ENCODE data around the gene ST7L. TPM values are rescaled to one million over a fixed set of nuclear protein-coding genes. Genes with fewer than 3 reads are reported as not detected.
"Not testable (repeated sequence)": the region's sequence is repeated elsewhere in the genome, so short reads cannot be mapped to it uniquely, and the experiment has no call there.

Gene ST7L
- total RNA-seq, 2 experiments from 2014 or later: 10.0 to 10.6 TPM

- POLR2A ChIA-PET: no interaction called here
- peaks cover 32% of the 10 kb centered on the region for H3K36me3 Mint-ChIP-seq (ENCODE audit: low read depth)
- peak overlapping the region; percentile 10 for H3K4me3 Mint-ChIP-seq
- no peaks in the 10 kb centered on the region for H3K27me3 Mint-ChIP-seq
- CTCF ChIA-PET: interaction anchor here (1.1 to 2.3 kb wide), 5 partner anchors 8 to 245 kb away, joined by 3 to 7 read pairs (median 3); a partner anchor contains a TSS
- DNase-seq: no peak
- peak; percentile 33 for ATAC-seq
- peaks cover 61% of the 10 kb centered on the region for H3K4me1 Mint-ChIP-seq
- peak overlapping the region; percentile 51 for H3K27ac Mint-ChIP-seq
- intact Hi-C loops (cut with DNase I, micrococcal nuclease): loop anchor here in 1 of 2 experiments (2.0 kb wide), 1 partner anchor 15 kb away; no protein-coding TSS in a partner anchor
- H3K9me3 Mint-ChIP-seq (ENCODE audit: low read depth): no peaks in the 10 kb centered on the region
Measured at GRCh38 chr1:112636056-112636455, 17.1 kb upstream of the ST7L start.

GRCh38 chr1:112634367-112634766 lies 15.4 kb upstream of the ST7L start:
- Mint-ChIP-seq H3K27me3 (no peaks in the 10 kb centered on the region), H3K36me3 (ENCODE audit: low read depth) (peaks cover 43% of the 10 kb centered on the region), H3K4me3 (no peak overlapping the region), H3K27ac (no peak overlapping the region), H3K4me1 (peaks cover 71% of the 10 kb centered on the region), H3K9me3 (ENCODE audit: low read depth) (no peaks in the 10 kb centered on the region)
- POLR2A ChIA-PET: no interaction called here
- CTCF ChIA-PET: interaction anchor here (1.0 kb wide), 1 partner anchor 13 kb away, joined by 4 read pairs; no protein-coding TSS in a partner anchor
- no peak for ATAC-seq
- DNase-seq: no peak
- intact Hi-C loops (cut with DNase I, micrococcal nuclease): no loop called here

- intact Hi-C loops (cut with DNase I, micrococcal nuclease): no loop called here
- ChIA-PET POLR2A (no interaction called here), CTCF (interaction anchor here (0.6 kb wide), 1 partner anchor 81 kb away, joined by 3 read pairs; the partner anchor contains the start of gene PPM1J)
- ATAC-seq (no peak), DNase-seq (no peak)
- Mint-ChIP-seq H3K4me1 (peaks cover 75% of the 10 kb centered on the region), H3K9me3 (ENCODE audit: low read depth) (no peaks in the 10 kb centered on the region), H3K27me3 (no peaks in the 10 kb centered on the region), H3K4me3 (no peak overlapping the region), H3K36me3 (ENCODE audit: low read depth) (peaks cover 48% of the 10 kb centered on the region), H3K27ac (no peak overlapping the region)
Measured at GRCh38 chr1:112633628-112634027, 14.7 kb upstream of the ST7L start.

GRCh38 chr1:112629256-112629655 lies 10.3 kb upstream of the ST7L start:
- H3K36me3 Mint-ChIP-seq (ENCODE audit: low read depth): peaks cover 76% of the 10 kb centered on the region
- ChIA-PET CTCF (interaction anchor here (0.6 to 1.1 kb wide), 2 partner anchors 10 to 17 kb away, joined by 3 to 4 read pairs; partner anchors contain the start of gene ST7L), POLR2A (no interaction called here)
- peak overlapping the region; percentile 55 for H3K27ac Mint-ChIP-seq
- peaks cover 84% of the 10 kb centered on the region for H3K4me1 Mint-ChIP-seq
- ATAC-seq: no peak
- H3K9me3 Mint-ChIP-seq (ENCODE audit: low read depth): no peaks in the 10 kb centered on the region
- intact Hi-C loops (cut with DNase I, micrococcal nuclease): loop anchor here in 1 of 2 experiments (10.0 kb wide), 1 partner anchor 1754 kb away; the partner anchor contains the start of gene CD53
- no peak for DNase-seq
- H3K4me3 Mint-ChIP-seq: no peak overlapping the region
- H3K27me3 Mint-ChIP-seq: no peaks in the 10 kb centered on the region

GRCh38 chr1:112628516-112628915 lies 9.6 kb upstream of the ST7L start:
- POLR2A ChIA-PET: no interaction called here
- Mint-ChIP-seq H3K4me3 (no peak overlapping the region), H3K36me3 (ENCODE audit: low read depth) (peaks cover 73% of the 10 kb centered on the region), H3K9me3 (ENCODE audit: low read depth) (no peaks in the 10 kb centered on the region), H3K27ac (peak overlapping the region; percentile 22), H3K4me1 (peaks cover 81% of the 10 kb centered on the region), H3K27me3 (no peaks in the 10 kb centered on the region)
- intact Hi-C loops (cut with DNase I, micrococcal nuclease): loop anchor here in 1 of 2 experiments (10.0 kb wide), 1 partner anchor 1754 kb away; the partner anchor contains the start of gene CD53
- ATAC-seq: no peak
- CTCF ChIA-PET: interaction anchor here (0.6 to 1.2 kb wide), 4 partner anchors 8 to 444 kb away, joined by 3 to 5 read pairs (median 4); partner anchors contain the start of gene LRIG2
- DNase-seq: no peak

- peak overlapping the region; percentile 12 for H3K27ac Mint-ChIP-seq
- ChIA-PET CTCF (no interaction called here), POLR2A (no interaction called here)
- ATAC-seq (no peak), DNase-seq (no peak)
- H3K9me3 Mint-ChIP-seq (ENCODE audit: low read depth): no peaks in the 10 kb centered on the region
- peaks cover 72% of the 10 kb centered on the region for H3K36me3 Mint-ChIP-seq (ENCODE audit: low read depth)
- no peaks in the 10 kb centered on the region for H3K27me3 Mint-ChIP-seq
- H3K4me3 Mint-ChIP-seq: no peak overlapping the region
- intact Hi-C loops (cut with DNase I, micrococcal nuclease): loop anchor here in 1 of 2 experiments (10.0 kb wide), 1 partner anchor 1752 kb away; the partner anchor contains the start of gene CD53
- peaks cover 81% of the 10 kb centered on the region for H3K4me1 Mint-ChIP-seq
Measured at GRCh38 chr1:112626887-112627286, 7.9 kb upstream of the ST7L start.

- H3K9me3 Mint-ChIP-seq (ENCODE audit: low read depth): no peaks in the 10 kb centered on the region
- no peak overlapping the region for H3K27ac Mint-ChIP-seq
- POLR2A ChIA-PET: no interaction called here
- CTCF ChIA-PET: no interaction called here
- peaks cover 77% of the 10 kb centered on the region for H3K4me1 Mint-ChIP-seq
- intact Hi-C loops (cut with DNase I, micrococcal nuclease): loop anchor here in 1 of 2 experiments (10.0 kb wide), 1 partner anchor 1751 kb away; the partner anchor contains the start of gene CD53
- H3K27me3 Mint-ChIP-seq: no peaks in the 10 kb centered on the region
- no peak for ATAC-seq
- no peak for DNase-seq
- H3K4me3 Mint-ChIP-seq: no peak overlapping the region
- peaks cover 71% of the 10 kb centered on the region for H3K36me3 Mint-ChIP-seq (ENCODE audit: low read depth)
Measured at GRCh38 chr1:112626193-112626592, 7.3 kb upstream of the ST7L start.

- ChIA-PET POLR2A (no interaction called here), CTCF (interaction anchor here (0.9 kb wide), 1 partner anchor 12 kb away, joined by 3 read pairs; no protein-coding TSS in a partner anchor)
- no peak for ATAC-seq
- Mint-ChIP-seq H3K9me3 (ENCODE audit: low read depth) (no peaks in the 10 kb centered on the region), H3K4me3 (no peak overlapping the region), H3K36me3 (ENCODE audit: low read depth) (peaks cover 70% of the 10 kb centered on the region), H3K27me3 (no peaks in the 10 kb centered on the region), H3K4me1 (peaks cover 75% of the 10 kb centered on the region), H3K27ac (peak overlapping the region; percentile 82)
- DNase-seq: no peak
- intact Hi-C loops (cut with DNase I, micrococcal nuclease): loop anchor here in 1 of 2 experiments (10.0 kb wide), 1 partner anchor 1751 kb away; the partner anchor contains the start of gene CD53
Measured at GRCh38 chr1:112625696-112626095, 6.8 kb upstream of the ST7L start.

- CTCF ChIA-PET; ATAC-seq; POLR2A ChIA-PET; DNase-seq; H3K27me3 Mint-ChIP-seq; H3K9me3 Mint-ChIP-seq (ENCODE audit: low read depth): not testable (repeated sequence)
- intact Hi-C loops (cut with DNase I, micrococcal nuclease): loop anchor here (1.0 to 10.0 kb wide), 4 partner anchors 43 to 1952 kb away; partner anchors contain the start of genes CD53 (in 1 of the 2), KCNA3 (in 1 of the 2) and LRIG2 (in 1 of the 2)
- peaks cover 67% of the 10 kb centered on the region for H3K4me1 Mint-ChIP-seq
- peak overlapping the region; percentile 82 for H3K27ac Mint-ChIP-seq
- H3K36me3 Mint-ChIP-seq (ENCODE audit: low read depth): peaks cover 71% of the 10 kb centered on the region
- H3K4me3 Mint-ChIP-seq: peak overlapping the region; percentile 17
Measured at GRCh38 chr1:112624493-112624892, 5.6 kb upstream of the ST7L start.

- Mint-ChIP-seq H3K36me3 (ENCODE audit: low read depth) (peaks cover 44% of the 10 kb centered on the region), H3K9me3 (ENCODE audit: low read depth) (no peaks in the 10 kb centered on the region), H3K27me3 (no peaks in the 10 kb centered on the region), H3K4me3 (peak overlapping the region; percentile 99), H3K4me1 (peaks cover 40% of the 10 kb centered on the region), H3K27ac (peak overlapping the region; percentile 100)
- intact Hi-C loops (cut with DNase I, micrococcal nuclease): loop anchor here (2.0 to 10.0 kb wide), 4 partner anchors 16 to 1948 kb away; partner anchors contain the start of genes CD53 (in 1 of the 2), KCNA3 (in 1 of the 2) and LRIG2 (in 1 of the 2)
- ATAC-seq (no peak), DNase-seq (no peak)
- CTCF ChIA-PET: no interaction called here
- POLR2A ChIA-PET: no interaction called here
Measured at GRCh38 chr1:112620377-112620695, 1.4 kb upstream of the ST7L start.

GRCh38 chr1:112619518-112620376 lies 806 bp upstream of the ST7L start, which contains the start of gene CAPZA1:
CAPZA1 (plus strand) TSS chr1:112619832; CDS start chr1:112619845, 13 bp downstream.
- POLR2A ChIA-PET: no interaction called here
- no peaks in the 10 kb centered on the region for H3K27me3 Mint-ChIP-seq
- CTCF ChIA-PET: interaction anchor here (1.0 to 1.9 kb wide), 2 partner anchors 10 to 89 kb away, joined by 4 to 5 read pairs; no protein-coding TSS in a partner anchor
- H3K27ac Mint-ChIP-seq: peak within 1 kb of the TSS; percentile 100
- ATAC-seq (peak; percentile 85), DNase-seq (peak; percentile 95)
- H3K36me3 Mint-ChIP-seq (ENCODE audit: low read depth): peaks cover 39% of the 10 kb centered on the region
- intact Hi-C loops (cut with DNase I, micrococcal nuclease): loop anchor here (1.0 to 10.0 kb wide), 19 partner anchors 17 to 1947 kb away; partner anchors contain the start of genes MOV10 (in 2 of the 2), ATP5PB (in 1 of the 2), CD53 (in 1 of the 2) and CEPT1 (in 1 of the 2)
- H3K9me3 Mint-ChIP-seq (ENCODE audit: low read depth): no peaks in the 10 kb centered on the region
- peak within 1 kb of the TSS; percentile 99 for H3K4me3 Mint-ChIP-seq
- peaks cover 34% of the 10 kb centered on the region for H3K4me1 Mint-ChIP-seq

Data from activated CD4-positive, alpha-beta T cell treated with anti-CD3 and anti-CD28 coated beads for 36 hours (primary cell).